ENCODE data around the gene TEAD1. TPM values are rescaled to one million over a fixed set of nuclear protein-coding genes. Genes with fewer than 3 reads are reported as not detected.

The TEAD1 gene
- total and polyA plus RNA-seq, 4 donors = 9.1 to 38.4 (median 10.7) TPM

DNA sequence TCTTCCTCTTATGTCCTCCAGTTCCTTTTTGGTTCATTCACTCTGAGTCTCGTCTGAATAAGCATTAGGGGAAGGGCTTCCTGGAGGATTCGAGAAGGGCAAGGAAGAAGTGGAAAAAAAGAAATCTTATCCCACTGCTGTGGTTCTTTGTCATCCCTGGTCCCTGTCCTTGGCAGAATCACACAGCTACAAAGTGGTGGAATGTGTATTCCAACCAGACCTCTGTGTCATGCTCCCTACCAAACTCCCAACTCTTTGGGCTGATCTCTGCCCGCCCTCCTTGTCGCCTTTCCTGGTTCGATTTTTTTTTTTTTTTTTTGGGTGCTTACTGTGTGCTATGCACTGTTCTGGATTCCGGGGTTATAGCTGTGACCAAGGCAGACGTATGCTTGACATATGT is 61.0 kb downstream of the TEAD1 start:
- WGBS = 89% methylated on average over 7 of the region's 7 CpGs
- H3K27me3 ChIP-seq (ENCODE audit: control insufficient read depth in 4 of 4, insufficient read depth in 4 of 4, low read length in 3 of 4) = no peaks in the 10 kb centered on the region
- DNase-seq (ENCODE audit: low spot score) = no peak
- H3K27ac ChIP-seq (ENCODE audit: low read depth in 1 of 2, low read length in 2 of 2) = no peak overlapping the region
- H3K36me3 ChIP-seq (ENCODE audit: control insufficient read depth in 4 of 4, insufficient read depth in 3 of 4, low read depth in 1 of 4, low read length in 3 of 4) = no peaks in the 10 kb centered on the region
- no peak overlapping the region for H3K4me3 ChIP-seq (ENCODE audit: low read depth in 1 of 3, low read length in 3 of 3)
- H3K4me1 ChIP-seq (ENCODE audit: control insufficient read depth in 4 of 4, insufficient read depth in 4 of 4, low read length in 3 of 4) = no peaks in the 10 kb centered on the region
- no peak overlapping the region for H3K9ac ChIP-seq (ENCODE audit: low read depth in 1 of 2, low read length in 2 of 2)
- H3K9me3 ChIP-seq (ENCODE audit: control insufficient read depth in 4 of 4, low read length in 3 of 4) = no peaks in the 10 kb centered on the region
- TF ChIP-seq MAX (IDR thresholded peaks at IDR 0.05) (no peak), RAD21 (IDR thresholded peaks at IDR 0.05) (no peak), NR2F2 (IDR thresholded peaks at IDR 0.05) (no peak), FOXA1 (IDR thresholded peaks at IDR 0.05) (no peak), HNF4A (conservative IDR thresholded peaks at IDR 0.05) (no peak), SP1 (IDR thresholded peaks at IDR 0.05) (no peak), TAF1 (conservative IDR thresholded peaks at IDR 0.05) (no peak), CTCF (IDR thresholded peaks at IDR 0.05; ENCODE audit: low read depth, low read length, missing input control) (no peak), EGR1 (IDR thresholded peaks at IDR 0.05; ENCODE audit: low read depth in 2 of 2) (no peak), FOXA2 (IDR thresholded peaks at IDR 0.05) (no peak), YY1 (IDR thresholded peaks at IDR 0.05) (no peak), HNF4G (IDR thresholded peaks at IDR 0.05) (no peak), JUND (IDR thresholded peaks at IDR 0.05) (no peak), REST (IDR thresholded peaks at IDR 0.05) (no peak), RXRA (IDR thresholded peaks at IDR 0.05) (no peak), GABPA (IDR thresholded peaks at IDR 0.05 in 1 of 2, conservative IDR thresholded peaks at IDR 0.05 in 1 of 2) (no peak)
- TF ChIP-seq, protein P1, sequence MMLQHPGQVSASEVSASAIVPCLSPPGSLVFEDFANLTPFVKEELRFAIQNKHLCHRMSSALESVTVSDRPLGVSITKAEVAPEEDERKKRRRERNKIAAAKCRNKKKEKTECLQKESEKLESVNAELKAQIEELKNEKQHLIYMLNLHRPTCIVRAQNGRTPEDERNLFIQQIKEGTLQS (IDR thresholded peaks at IDR 0.05) = no peak
- TF ChIP-seq, protein P2, sequence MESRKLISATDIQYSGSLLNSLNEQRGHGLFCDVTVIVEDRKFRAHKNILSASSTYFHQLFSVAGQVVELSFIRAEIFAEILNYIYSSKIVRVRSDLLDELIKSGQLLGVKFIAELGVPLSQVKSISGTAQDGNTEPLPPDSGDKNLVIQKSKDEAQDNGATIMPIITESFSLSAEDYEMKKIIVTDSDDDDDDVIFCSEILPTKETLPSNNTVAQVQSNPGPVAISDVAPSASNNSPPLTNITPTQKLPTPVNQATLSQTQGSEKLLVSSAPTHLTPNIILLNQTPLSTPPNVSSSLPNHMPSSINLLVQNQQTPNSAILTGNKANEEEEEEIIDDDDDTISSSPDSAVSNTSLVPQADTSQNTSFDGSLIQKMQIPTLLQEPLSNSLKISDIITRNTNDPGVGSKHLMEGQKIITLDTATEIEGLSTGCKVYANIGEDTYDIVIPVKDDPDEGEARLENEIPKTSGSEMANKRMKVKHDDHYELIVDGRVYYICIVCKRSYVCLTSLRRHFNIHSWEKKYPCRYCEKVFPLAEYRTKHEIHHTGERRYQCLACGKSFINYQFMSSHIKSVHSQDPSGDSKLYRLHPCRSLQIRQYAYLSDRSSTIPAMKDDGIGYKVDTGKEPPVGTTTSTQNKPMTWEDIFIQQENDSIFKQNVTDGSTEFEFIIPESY (IDR thresholded peaks at IDR 0.05) = no peak

Measured in liver (tissue), 9 donors.